B cell (primary cell): ENCODE measurements around the gene ANO9. TPM values are rescaled to one million over a fixed set of nuclear protein-coding genes. Genes with fewer than 3 reads are reported as not detected.

ENCODE experiments used
- ATAC-seq: fragments of 200-7000 bp; cut with Tn5 transposase; one replicate; pipeline ENCODE4 v1.10.0; 2021; ENCODE audit warnings: low read depth, mild to moderate bottlenecking, moderate number of reproducible peaks, moderate library complexity
- CTCF ChIA-PET: fragments of 350-600 bp; sonication (Branson Sonifier 250); formaldehyde crosslinking; loops from one replicate; lab custom pipeline; 2021; ENCODE audit warnings: antibody characterized with exemption, inconsistent platforms; lab: Charles Lee
- POLR2A ChIA-PET: fragments of 350-600 bp; sonication (Branson Sonifier 250); formaldehyde crosslinking; loops from one replicate; lab custom pipeline; 2021; ENCODE audit warnings: antibody characterized with exemption; lab: Charles Lee
- DNase-seq: peaks from one replicate; pipeline ENCODE4 v3.0.0; 2013
- H2AFZ ChIP-seq: 2 replicates; pipeline ENCODE4 v1.6.1; 2012; ENCODE audit warnings: mild to moderate bottlenecking, low read depth, low read length; ENCODE audit not compliant: insufficient read depth, poor library complexity, severe bottlenecking
- H3K27ac ChIP-seq, 2 donors: 1 replicate in 1 of 2; 2 replicates in 1 of 2; pipeline ENCODE4 v1.5.1; 2012 to 2013; ENCODE audit warnings: low read length in 2 of 2, mild to moderate bottlenecking in 2 of 2, moderate library complexity in 1 of 2
- H3K27me3 ChIP-seq, 4 experiments: fragments of 200-600 bp in 1 of 4; sonication (generic) in 1 of 4; replicated peaks in 1 of 4; 1 replicate in 2 of 4; 2 replicates in 2 of 4; pipeline versions ENCODE4 v1.6.1 to v1.7.0; 2013 to 2016; ENCODE audit warnings: low read length in 3 of 4, mild to moderate bottlenecking in 2 of 4, mixed read lengths in 1 of 4, moderate library complexity in 1 of 4; ENCODE audit not compliant: insufficient read depth in 4 of 4, control insufficient read depth in 3 of 4; ENCODE audit errors: control extremely low read depth in 1 of 4
- H3K36me3 ChIP-seq, 2 experiments: replicated peaks in 1 of 2; 1 replicate in 1 of 2; 2 replicates in 1 of 2; pipeline versions ENCODE4 v1.6.1 to v1.7.1; 2013; ENCODE audit warnings: low read length in 1 of 2; ENCODE audit not compliant: insufficient read depth in 2 of 2, control insufficient read depth in 1 of 2; ENCODE audit errors: control extremely low read depth in 1 of 2, extremely low read depth in 1 of 2
- H3K4me1 ChIP-seq, 2 donors: fragments of 200-600 bp in 1 of 2; sonication (generic) in 1 of 2; 1 replicate in 1 of 2; 2 replicates in 1 of 2; pipeline versions ENCODE4 v1.5.1 to v1.6.1; 2013 to 2017; ENCODE audit warnings: low read length in 2 of 2; ENCODE audit not compliant: control insufficient read depth in 2 of 2, insufficient read depth in 2 of 2
- H3K4me2 ChIP-seq: replicated peaks from 2 replicates; pipeline ENCODE3; 2012; ENCODE audit warnings: mild to moderate bottlenecking, low read depth, low read length; ENCODE audit not compliant: poor library complexity, severe bottlenecking
- H3K4me3 ChIP-seq, 5 experiments: fragments of 200-600 bp in 1 of 5; sonication (generic) in 1 of 5; 1 replicate in 3 of 5; 2 replicates in 2 of 5; pipeline versions ENCODE4 v1.5.1 to v1.7.0; 2011 to 2016; ENCODE audit warnings: low read length in 4 of 5, mild to moderate bottlenecking in 4 of 5, low read depth in 2 of 5, control low read depth in 1 of 5, moderate library complexity in 1 of 5; ENCODE audit not compliant: insufficient read depth in 1 of 5; ENCODE audit errors: control extremely low read depth in 1 of 5, extremely low read depth in 1 of 5
- H3K79me2 ChIP-seq: fragments of 200-600 bp; sonication (generic); one replicate; pipeline ENCODE4 v1.6.0; 2016; ENCODE audit warnings: low read length; ENCODE audit not compliant: control insufficient read depth, insufficient read depth
- H3K9ac ChIP-seq: fragments of 200-600 bp; sonication (generic); 2 replicates; pipeline ENCODE4 v1.6.1; 2017; ENCODE audit warnings: mild to moderate bottlenecking, low read length, moderate library complexity
- H3K9me3 ChIP-seq, 3 donors: one replicate each; pipeline versions ENCODE4 v1.6.1 to v1.7.1; 2013; ENCODE audit warnings: low read length in 2 of 3; ENCODE audit not compliant: control insufficient read depth in 2 of 3, insufficient read depth in 1 of 3; ENCODE audit errors: control extremely low read depth in 1 of 3
- H4K20me1 ChIP-seq: 2 replicates; pipeline ENCODE4 v1.6.0; 2012; ENCODE audit warnings: mild to moderate bottlenecking, low read length; ENCODE audit not compliant: insufficient read depth, control insufficient read depth, poor library complexity, severe bottlenecking
- H3K27ac Mint-ChIP-seq: one replicate; pipeline ENCODE4 v1.8.0; 2021; ENCODE audit warnings: mixed read lengths
- H3K27me3 Mint-ChIP-seq: one replicate; pipeline ENCODE4 v1.8.0; 2021; ENCODE audit warnings: mixed read lengths
- H3K4me1 Mint-ChIP-seq: one replicate; pipeline ENCODE4 v1.8.0; 2021; ENCODE audit warnings: mixed read lengths
- H3K4me3 Mint-ChIP-seq: one replicate; pipeline ENCODE4 v1.8.0; 2021; ENCODE audit warnings: mixed read lengths
- H3K9me3 Mint-ChIP-seq: one replicate; pipeline ENCODE4 v1.8.0; 2022; ENCODE audit warnings: mixed read lengths; ENCODE audit not compliant: insufficient read depth
- EZH2 ChIP-seq: IDR thresholded peaks from 2 replicates; pipeline ENCODE4 v1.6.1; 2012; ENCODE audit warnings: borderline replicate concordance, low read depth, mild to moderate bottlenecking, moderate library complexity, low read length; ENCODE audit not compliant: insufficient read depth, poor library complexity, severe bottlenecking
- WGBS: methylation state at CpG from one replicate; pipeline ENCODE4 v1.1.5; 2013; ENCODE audit warnings: missing lambda C conversion rate; ENCODE audit not compliant: insufficient coverage; 5-methylcytosine and 5-hydroxymethylcytosine counted together
- intact Hi-C: fragments of 100-400 bp; cut with micrococcal nuclease; formaldehyde crosslinking; loops from one replicate; pipeline ENCODE4 v1.10.0; 2022
- polyA plus RNA-seq: library from polyadenylated mRNA; depleted of rRNA; stranded (reverse); fragments of >200 nt; gene quantifications from 2 replicates; pipeline ENCODE4 v1.2.3, GENCODE V29; 2012
- total RNA-seq, 2 donors: library from RNA; stranded (reverse); fragments of 120-200 nt in 1 of 2; gene quantifications; 1 replicate in 1 of 2; 2 replicates in 1 of 2; pipeline versions ENCODE4 v1.2.3 to v1.2.4, GENCODE V29; 2013 to 2022
- TF ChIP-seq, protein P1 (sequence below): fragments of 200-600 bp; IDR thresholded peaks from one replicate; pipeline ENCODE4 v1.8.0; 2022; ENCODE audit warnings: antibody characterized with exemption, mild to moderate bottlenecking

Gene ANO9
- total and polyA plus RNA-seq, 2 donors (not counting 1 experiment from before 2014, with no cell fraction given), result 62.0 to 107 TPM

DNA sequence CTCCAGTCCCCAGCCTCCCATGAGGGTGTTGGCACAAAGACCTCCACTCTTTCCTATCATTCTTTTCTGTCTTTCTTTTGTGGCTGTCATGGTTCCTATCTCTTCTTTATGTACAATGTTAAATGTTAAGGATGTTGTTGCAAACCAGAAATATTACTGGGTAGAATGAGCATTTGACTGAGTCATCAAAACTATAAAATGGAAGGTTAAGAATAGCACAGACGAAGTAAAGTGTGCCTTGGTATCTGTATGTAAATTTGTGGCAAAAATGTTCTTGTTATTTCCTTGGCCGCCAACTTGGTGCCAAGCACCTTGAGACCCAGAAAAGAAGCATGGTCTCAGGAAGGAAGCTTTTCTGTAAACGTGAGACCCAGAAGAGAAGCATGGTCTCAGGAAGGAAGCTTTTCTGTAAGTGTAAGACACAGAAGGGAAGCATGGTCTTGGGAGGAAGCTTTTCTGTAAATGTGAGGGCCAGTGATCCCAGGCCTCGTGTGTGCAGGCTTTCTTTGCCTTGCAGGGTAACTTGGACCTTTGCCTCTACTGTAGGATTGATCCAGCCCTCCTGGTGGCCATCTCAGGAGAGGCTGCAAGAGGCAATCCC is 54.5 kb downstream of the ANO9 start:
- H3K4me1 ChIP-seq, result no peaks in the 10 kb centered on the region
- H3K9me3 ChIP-seq, result peaks cover 0 to 30% (median 10%) of the 10 kb centered on the region in 3 donors
- no peak overlapping the region for H3K4me3 Mint-ChIP-seq
- 12% methylated on average over 4 of the region's 4 CpGs for WGBS
- ChIA-PET CTCF (interaction anchor here (1.0 kb wide), 1 partner anchor 32 kb away, joined by 4 read pairs; no protein-coding TSS in a partner anchor), POLR2A (no interaction called here)
- TF ChIP-seq, protein P1, sequence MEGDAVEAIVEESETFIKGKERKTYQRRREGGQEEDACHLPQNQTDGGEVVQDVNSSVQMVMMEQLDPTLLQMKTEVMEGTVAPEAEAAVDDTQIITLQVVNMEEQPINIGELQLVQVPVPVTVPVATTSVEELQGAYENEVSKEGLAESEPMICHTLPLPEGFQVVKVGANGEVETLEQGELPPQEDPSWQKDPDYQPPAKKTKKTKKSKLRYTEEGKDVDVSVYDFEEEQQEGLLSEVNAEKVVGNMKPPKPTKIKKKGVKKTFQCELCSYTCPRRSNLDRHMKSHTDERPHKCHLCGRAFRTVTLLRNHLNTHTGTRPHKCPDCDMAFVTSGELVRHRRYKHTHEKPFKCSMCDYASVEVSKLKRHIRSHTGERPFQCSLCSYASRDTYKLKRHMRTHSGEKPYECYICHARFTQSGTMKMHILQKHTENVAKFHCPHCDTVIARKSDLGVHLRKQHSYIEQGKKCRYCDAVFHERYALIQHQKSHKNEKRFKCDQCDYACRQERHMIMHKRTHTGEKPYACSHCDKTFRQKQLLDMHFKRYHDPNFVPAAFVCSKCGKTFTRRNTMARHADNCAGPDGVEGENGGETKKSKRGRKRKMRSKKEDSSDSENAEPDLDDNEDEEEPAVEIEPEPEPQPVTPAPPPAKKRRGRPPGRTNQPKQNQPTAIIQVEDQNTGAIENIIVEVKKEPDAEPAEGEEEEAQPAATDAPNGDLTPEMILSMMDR, result no peak
- no peak for TF ChIP-seq EZH2
- no peaks in the 10 kb centered on the region for H3K79me2 ChIP-seq
- H3K36me3 ChIP-seq, result no peaks in the 10 kb centered on the region
- no peak overlapping the region for H3K27ac Mint-ChIP-seq
- H3K4me2 ChIP-seq, result no peak overlapping the region
- H2AFZ ChIP-seq, result no peak overlapping the region
- DNase-seq (no peak), ATAC-seq (no peak)
- no peak overlapping the region for H3K27ac ChIP-seq
- H3K27me3 ChIP-seq, result peaks cover 0 to 4% (median 0%) of the 10 kb centered on the region in 4 experiments
- H3K4me3 ChIP-seq, result no peak overlapping the region
- peaks cover 3% of the 10 kb centered on the region for H3K27me3 Mint-ChIP-seq
- H3K4me1 Mint-ChIP-seq, result peaks cover 3% of the 10 kb centered on the region
- H4K20me1 ChIP-seq, result no peaks in the 10 kb centered on the region
- intact Hi-C loops, result no loop called here
- peaks cover 2% of the 10 kb centered on the region for H3K9me3 Mint-ChIP-seq
- no peak overlapping the region for H3K9ac ChIP-seq

GRCh38 chr11:386483-386882 is 55.3 kb downstream of the ANO9 start:
- Histone ChIP-seq H3K79me2 (no peaks in the 10 kb centered on the region), H3K9me3 (peaks cover 0 to 30% (median 10%) of the 10 kb centered on the region in 3 donors), H3K9ac (no peak overlapping the region), H3K36me3 (no peaks in the 10 kb centered on the region), H3K4me1 (no peaks in the 10 kb centered on the region), H3K4me3 (no peak overlapping the region), H4K20me1 (no peaks in the 10 kb centered on the region), H3K27ac (no peak overlapping the region), H3K27me3 (peaks cover 0 to 3% (median 0%) of the 10 kb centered on the region in 4 experiments), H3K4me2 (no peak overlapping the region), H2AFZ (no peak overlapping the region)
- ATAC-seq (no peak), DNase-seq (no peak)
- CTCF ChIA-PET, result no interaction called here
- intact Hi-C loops, result no loop called here
- 83% methylated on average over 5 of the region's 6 CpGs for WGBS
- Mint-ChIP-seq H3K27me3 (peaks cover 7% of the 10 kb centered on the region), H3K27ac (no peak overlapping the region), H3K4me3 (no peak overlapping the region), H3K9me3 (peaks cover 2% of the 10 kb centered on the region), H3K4me1 (peaks cover 3% of the 10 kb centered on the region)
- POLR2A ChIA-PET, result no interaction called here
- no peak for TF ChIP-seq EZH2
- TF ChIP-seq, protein P1, result no peak
